ENCODE measurements around the gene NHLRC2.

Gene NHLRC2

GRCh38 chr10:113866551-113867394, 12.3 kb downstream of the NHLRC2 start:
- no peaks in the 10 kb centered on the region for H3K4me1 ChIP-seq (ENCODE audit: control insufficient read depth, insufficient read depth, low read length)
- H3K36me3 ChIP-seq (ENCODE audit: control insufficient read depth, insufficient read depth, low read length, severe bottlenecking): peaks cover 15% of the 10 kb centered on the region
- H3K27me3 ChIP-seq (replicated peaks; ENCODE audit: control insufficient read depth, insufficient read depth, low read length): no peaks in the 10 kb centered on the region
- H3K9me3 ChIP-seq (ENCODE audit: control insufficient read depth, low read length): peaks cover under 1% of the 10 kb centered on the region
- H3K9ac ChIP-seq (ENCODE audit: low read length): no peak overlapping the region
- DNase-seq (ENCODE audit: low read depth): no peak
- no peak overlapping the region for H3K4me3 ChIP-seq (ENCODE audit: low read length)

DNA sequence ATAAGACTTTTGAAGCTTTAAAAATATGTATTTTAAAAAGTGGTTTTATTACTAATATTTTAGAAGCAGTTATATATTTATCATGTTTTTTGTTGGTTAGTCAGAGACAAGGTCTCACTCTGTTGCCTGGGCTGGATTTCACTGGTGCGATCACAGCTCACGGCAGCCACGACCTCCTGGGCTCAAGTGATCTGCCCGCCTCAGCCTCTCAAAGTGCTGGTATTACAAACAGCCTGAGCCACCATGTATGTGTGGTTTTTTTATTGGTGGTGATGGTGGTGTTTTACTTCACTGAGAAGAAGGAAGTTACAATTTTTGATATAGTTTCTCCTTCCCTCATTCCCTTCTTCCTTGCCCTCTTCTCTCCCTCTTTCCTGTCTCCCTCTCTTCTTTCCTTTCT, 13.4 kb downstream of the NHLRC2 start:
- Histone ChIP-seq H3K9me3 (ENCODE audit: control insufficient read depth, low read length) (peaks cover 12% of the 10 kb centered on the region), H3K4me3 (ENCODE audit: low read length) (no peak overlapping the region), H3K9ac (ENCODE audit: low read length) (no peak overlapping the region), H3K27me3 (replicated peaks; ENCODE audit: control insufficient read depth, insufficient read depth, low read length) (no peaks in the 10 kb centered on the region), H3K4me1 (ENCODE audit: control insufficient read depth, insufficient read depth, low read length) (no peaks in the 10 kb centered on the region), H3K36me3 (ENCODE audit: control insufficient read depth, insufficient read depth, low read length, severe bottlenecking) (peaks cover 11% of the 10 kb centered on the region)
- DNase-seq (ENCODE audit: low read depth): no peak

DNA sequence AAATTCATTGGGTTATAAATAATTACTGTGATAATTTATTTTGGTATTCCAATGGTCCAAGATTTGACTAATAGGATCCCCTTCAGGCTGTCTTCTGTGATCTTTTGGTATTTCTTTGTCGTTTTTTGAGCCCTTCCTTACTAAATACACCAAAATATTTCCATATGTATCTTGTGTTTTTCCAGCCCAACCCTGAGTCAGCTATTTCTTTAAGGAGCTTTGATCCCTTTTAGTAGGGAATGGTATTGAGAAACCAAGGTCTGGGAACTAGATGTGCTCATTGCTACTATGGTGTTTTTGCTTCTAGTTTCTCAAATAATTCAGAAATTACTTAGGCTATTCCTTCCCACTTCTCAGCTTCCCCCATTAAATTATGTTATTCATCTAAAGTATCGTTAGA, 15.3 kb downstream of the NHLRC2 start:
- DNase-seq (ENCODE audit: low read depth): peak; percentile 9
- Histone ChIP-seq H3K4me1 (ENCODE audit: control insufficient read depth, insufficient read depth, low read length) (no peaks in the 10 kb centered on the region), H3K36me3 (ENCODE audit: control insufficient read depth, insufficient read depth, low read length, severe bottlenecking) (peaks cover 12% of the 10 kb centered on the region), H3K9me3 (ENCODE audit: control insufficient read depth, low read length) (peaks cover 20% of the 10 kb centered on the region), H3K27me3 (replicated peaks; ENCODE audit: control insufficient read depth, insufficient read depth, low read length) (no peaks in the 10 kb centered on the region), H3K4me3 (ENCODE audit: low read length) (no peak overlapping the region), H3K9ac (ENCODE audit: low read length) (no peak overlapping the region)

GRCh38 chr10:113872139-113873030, 17.9 kb downstream of the NHLRC2 start:
- no peaks in the 10 kb centered on the region for H3K4me1 ChIP-seq (ENCODE audit: control insufficient read depth, insufficient read depth, low read length)

GRCh38 chr10:113875212-113875611, 20.8 kb downstream of the NHLRC2 start:
- H3K4me1 ChIP-seq (ENCODE audit: control insufficient read depth, insufficient read depth, low read length): no peaks in the 10 kb centered on the region
- DNase-seq (ENCODE audit: low read depth): no peak
- H3K36me3 ChIP-seq (ENCODE audit: control insufficient read depth, insufficient read depth, low read length, severe bottlenecking): peaks cover 27% of the 10 kb centered on the region
- H3K4me3 ChIP-seq (ENCODE audit: low read length): no peak overlapping the region
- H3K9ac ChIP-seq (ENCODE audit: low read length): no peak overlapping the region
- peaks cover 20% of the 10 kb centered on the region for H3K9me3 ChIP-seq (ENCODE audit: control insufficient read depth, low read length)
- no peaks in the 10 kb centered on the region for H3K27me3 ChIP-seq (replicated peaks; ENCODE audit: control insufficient read depth, insufficient read depth, low read length)

More at GRCh38 chr10:113872139-113873030, 17.9 kb downstream of the NHLRC2 start:
- Histone ChIP-seq H3K27me3 (replicated peaks; ENCODE audit: control insufficient read depth, insufficient read depth, low read length) (no peaks in the 10 kb centered on the region), H3K4me3 (ENCODE audit: low read length) (no peak overlapping the region), H3K36me3 (ENCODE audit: control insufficient read depth, insufficient read depth, low read length, severe bottlenecking) (peaks cover 22% of the 10 kb centered on the region), H3K9me3 (ENCODE audit: control insufficient read depth, low read length) (peaks cover 20% of the 10 kb centered on the region), H3K9ac (ENCODE audit: low read length) (no peak overlapping the region)
- no peak for DNase-seq (ENCODE audit: low read depth)

DNA sequence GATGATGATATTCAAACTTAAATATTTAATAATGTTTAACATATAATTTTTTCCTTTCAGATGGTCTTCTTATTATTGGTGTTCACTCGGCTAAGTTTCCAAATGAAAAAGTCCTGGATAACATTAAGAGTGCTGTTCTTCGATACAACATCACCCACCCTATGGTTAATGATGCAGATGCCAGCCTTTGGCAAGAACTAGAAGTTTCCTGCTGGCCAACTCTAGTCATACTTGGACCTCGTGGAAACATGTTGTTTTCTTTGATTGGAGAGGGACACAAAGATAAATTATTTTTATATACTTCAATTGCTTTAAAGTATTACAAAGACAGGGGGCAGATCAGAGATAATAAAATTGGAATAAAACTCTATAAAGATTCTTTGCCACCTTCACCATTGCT, 22.0 kb downstream of the NHLRC2 start:
- Histone ChIP-seq H3K27me3 (replicated peaks; ENCODE audit: control insufficient read depth, insufficient read depth, low read length) (no peaks in the 10 kb centered on the region), H3K36me3 (ENCODE audit: control insufficient read depth, insufficient read depth, low read length, severe bottlenecking) (peaks cover 27% of the 10 kb centered on the region), H3K4me3 (ENCODE audit: low read length) (no peak overlapping the region), H3K4me1 (ENCODE audit: control insufficient read depth, insufficient read depth, low read length) (no peaks in the 10 kb centered on the region), H3K9me3 (ENCODE audit: control insufficient read depth, low read length) (peaks cover 20% of the 10 kb centered on the region), H3K9ac (ENCODE audit: low read length) (no peak overlapping the region)
- no peak for DNase-seq (ENCODE audit: low read depth)

DNA sequence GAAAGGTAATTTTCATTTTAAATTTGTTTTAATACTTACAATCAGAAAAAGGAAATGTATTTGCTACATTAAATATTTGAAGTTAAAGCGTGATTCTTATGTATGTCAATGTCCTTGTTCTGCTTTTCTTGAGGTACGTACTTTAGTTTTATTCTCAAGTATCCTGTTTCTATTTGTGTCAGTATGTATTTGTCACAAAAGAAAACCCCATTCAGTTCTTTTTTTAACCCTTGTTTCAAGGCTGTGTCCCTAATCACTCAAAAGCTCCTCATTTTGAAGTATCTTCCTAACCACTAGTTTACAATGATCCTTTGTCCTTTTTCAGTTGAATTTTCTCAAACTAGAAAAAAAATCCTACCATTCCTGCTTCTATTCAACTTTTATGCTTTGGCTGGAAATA, 25.2 kb downstream of the NHLRC2 start:
- peaks cover 24% of the 10 kb centered on the region for H3K36me3 ChIP-seq (ENCODE audit: control insufficient read depth, insufficient read depth, low read length, severe bottlenecking)
- H3K9me3 ChIP-seq (ENCODE audit: control insufficient read depth, low read length): no peaks in the 10 kb centered on the region
- no peak overlapping the region for H3K9ac ChIP-seq (ENCODE audit: low read length)
- no peak overlapping the region for H3K4me3 ChIP-seq (ENCODE audit: low read length)
- no peaks in the 10 kb centered on the region for H3K4me1 ChIP-seq (ENCODE audit: control insufficient read depth, insufficient read depth, low read length)
- H3K27me3 ChIP-seq (replicated peaks; ENCODE audit: control insufficient read depth, insufficient read depth, low read length): no peaks in the 10 kb centered on the region
- DNase-seq (ENCODE audit: low read depth): no peak

- DNase-seq (ENCODE audit: low read depth): no peak
- Histone ChIP-seq H3K27me3 (replicated peaks; ENCODE audit: control insufficient read depth, insufficient read depth, low read length) (no peaks in the 10 kb centered on the region), H3K9me3 (ENCODE audit: control insufficient read depth, low read length) (no peaks in the 10 kb centered on the region), H3K4me3 (ENCODE audit: low read length) (no peak overlapping the region), H3K4me1 (ENCODE audit: control insufficient read depth, insufficient read depth, low read length) (no peaks in the 10 kb centered on the region), H3K36me3 (ENCODE audit: control insufficient read depth, insufficient read depth, low read length, severe bottlenecking) (peaks cover 28% of the 10 kb centered on the region), H3K9ac (ENCODE audit: low read length) (no peak overlapping the region)
Measured at GRCh38 chr10:113880236-113880635, 25.8 kb downstream of the NHLRC2 start.

- Histone ChIP-seq H3K9me3 (ENCODE audit: control insufficient read depth, low read length) (no peaks in the 10 kb centered on the region), H3K9ac (ENCODE audit: low read length) (no peak overlapping the region), H3K27me3 (replicated peaks; ENCODE audit: control insufficient read depth, insufficient read depth, low read length) (no peaks in the 10 kb centered on the region), H3K4me3 (ENCODE audit: low read length) (no peak overlapping the region), H3K36me3 (ENCODE audit: control insufficient read depth, insufficient read depth, low read length, severe bottlenecking) (peaks cover 36% of the 10 kb centered on the region), H3K4me1 (ENCODE audit: control insufficient read depth, insufficient read depth, low read length) (no peaks in the 10 kb centered on the region)
- no peak for DNase-seq (ENCODE audit: low read depth)
Measured at GRCh38 chr10:113882240-113882639, 27.8 kb downstream of the NHLRC2 start.

- no peak overlapping the region for H3K4me3 ChIP-seq (ENCODE audit: low read length)
- H3K27me3 ChIP-seq (replicated peaks; ENCODE audit: control insufficient read depth, insufficient read depth, low read length): no peaks in the 10 kb centered on the region
- no peaks in the 10 kb centered on the region for H3K9me3 ChIP-seq (ENCODE audit: control insufficient read depth, low read length)
- H3K36me3 ChIP-seq (ENCODE audit: control insufficient read depth, insufficient read depth, low read length, severe bottlenecking): peaks cover 25% of the 10 kb centered on the region
- peaks cover 6% of the 10 kb centered on the region for H3K4me1 ChIP-seq (ENCODE audit: control insufficient read depth, insufficient read depth, low read length)
- DNase-seq (ENCODE audit: low read depth): no peak
- H3K9ac ChIP-seq (ENCODE audit: low read length): no peak overlapping the region
Measured at GRCh38 chr10:113889911-113890310, 35.5 kb downstream of the NHLRC2 start.

DNA sequence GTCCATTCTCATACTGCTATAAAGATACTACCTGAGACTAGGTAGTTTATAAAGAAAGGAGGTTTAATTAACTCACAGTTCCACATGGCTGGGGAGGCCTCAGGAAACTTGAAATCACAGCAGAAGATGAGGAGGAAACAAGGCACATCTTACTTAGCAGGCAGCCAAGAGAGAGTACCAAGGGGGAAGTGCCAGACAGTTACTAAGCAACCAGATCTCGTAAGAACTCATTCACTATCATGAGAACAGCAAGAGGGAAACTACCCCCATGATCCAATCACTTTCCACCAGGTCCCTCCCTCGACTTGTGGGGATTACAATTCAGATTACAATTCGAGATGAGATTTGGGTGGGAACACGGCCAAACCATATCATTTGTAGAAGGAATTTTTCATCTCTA, 36.3 kb downstream of the NHLRC2 start:
- peaks cover 12% of the 10 kb centered on the region for H3K4me1 ChIP-seq (ENCODE audit: control insufficient read depth, insufficient read depth, low read length)
- H3K9ac ChIP-seq (ENCODE audit: low read length): no peak overlapping the region
- DNase-seq (ENCODE audit: low read depth): no peak
- H3K27me3 ChIP-seq (replicated peaks; ENCODE audit: control insufficient read depth, insufficient read depth, low read length): no peaks in the 10 kb centered on the region
- H3K4me3 ChIP-seq (ENCODE audit: low read length): no peak overlapping the region
- no peaks in the 10 kb centered on the region for H3K9me3 ChIP-seq (ENCODE audit: control insufficient read depth, low read length)
- peaks cover 19% of the 10 kb centered on the region for H3K36me3 ChIP-seq (ENCODE audit: control insufficient read depth, insufficient read depth, low read length, severe bottlenecking)

All from adipocyte (in vitro differentiated cells).